ENCODE measurements around the gene IFNG-AS1.

Gene IFNG-AS1

GRCh38 chr12:68065163-68065562, 75.9 kb downstream of the IFNG-AS1 start:
- Histone ChIP-seq H3K36me3 (ENCODE audit: control insufficient read depth in 2 of 2, insufficient read depth in 1 of 2, low read length in 2 of 2) (no peaks in the 10 kb centered on the region), H3K9me3 (ENCODE audit: control insufficient read depth, insufficient read depth, low read depth, low read length) (0 out of 2 replicates have a peak, but pooled peaks cover 3% of the 10 kb centered on the region), H3K4me1 (ENCODE audit: control insufficient read depth, insufficient read depth, low read length) (no peaks in the 10 kb centered on the region), H3K4me3 (ENCODE audit: low read depth, low read length) (no peak overlapping the region), H3K27ac (ENCODE audit: extremely low read depth, low read depth, low read length) (no peak overlapping the region)
- peak; percentile 71; the same call in 1 of the 2 replicates for TF ChIP-seq ATF2 (tag by site-specific recombination; IDR thresholded peaks at IDR 0.05; ENCODE audit: low read depth)
- TF ChIP-seq ZNF792 (tag by site-specific recombination; IDR thresholded peaks at IDR 0.05): no peak
- POLR2A ChIA-PET: no interaction called here
- CTCF ChIA-PET: no interaction called here

- no peak overlapping the region for H3K27ac ChIP-seq (ENCODE audit: extremely low read depth, low read depth, low read length)
- H3K4me1 ChIP-seq (ENCODE audit: control insufficient read depth, insufficient read depth, low read length): no peaks in the 10 kb centered on the region
- CTCF ChIA-PET: no interaction called here
- 0 out of 2 replicates have a peak, but pooled peaks cover 3% of the 10 kb centered on the region for H3K9me3 ChIP-seq (ENCODE audit: control insufficient read depth, insufficient read depth, low read depth, low read length)
- no peak for TF ChIP-seq ZNF10 (tag by site-specific recombination; IDR thresholded peaks at IDR 0.05)
- TF ChIP-seq ZNF624 (tag by site-specific recombination; IDR thresholded peaks at IDR 0.05): no peak
- TF ChIP-seq ZNF138 (tag by site-specific recombination; IDR thresholded peaks at IDR 0.05; ENCODE audit: borderline replicate concordance): no peak
- TF ChIP-seq ZNF791 (tag by site-specific recombination; IDR thresholded peaks at IDR 0.05): no peak
- TF ChIP-seq ZNF423 (tag by site-specific recombination; IDR thresholded peaks at IDR 0.05): no peak
- no peak for TF ChIP-seq IKZF3 (tag by site-specific recombination; IDR thresholded peaks at IDR 0.05)
- POLR2A ChIA-PET: no interaction called here
- H3K4me3 ChIP-seq (ENCODE audit: low read depth, low read length): no peak overlapping the region
- no peaks in the 10 kb centered on the region for H3K36me3 ChIP-seq (ENCODE audit: control insufficient read depth in 2 of 2, insufficient read depth in 1 of 2, low read length in 2 of 2)
Observed at GRCh38 chr12:68065687-68066086, 76.4 kb downstream of the IFNG-AS1 start.

GRCh38 chr12:68067762-68068376, 78.6 kb downstream of the IFNG-AS1 start:
- H3K4me3 ChIP-seq (ENCODE audit: low read depth, low read length): no peak overlapping the region
- no peak overlapping the region for H3K27ac ChIP-seq (ENCODE audit: extremely low read depth, low read depth, low read length)
- H3K36me3 ChIP-seq (ENCODE audit: control insufficient read depth in 2 of 2, insufficient read depth in 1 of 2, low read length in 2 of 2): no peaks in the 10 kb centered on the region
- H3K4me1 ChIP-seq (ENCODE audit: control insufficient read depth, insufficient read depth, low read length): no peaks in the 10 kb centered on the region
- H3K9me3 ChIP-seq (ENCODE audit: control insufficient read depth, insufficient read depth, low read depth, low read length): 0 out of 2 replicates have a peak, but pooled peaks cover 3% of the 10 kb centered on the region
- ChIA-PET CTCF (interaction anchor here (1.5 to 1.7 kb wide), 2 partner anchors 46 to 249 kb away, joined by 3 to 7 read pairs; no protein-coding TSS in a partner anchor), POLR2A (no interaction called here)
- TF ChIP-seq ZNF654 (tag by site-specific recombination; IDR thresholded peaks at IDR 0.05; ENCODE audit: low read depth) (peak; percentile 28), HOXA7 (CRISPR knock-in tag; IDR thresholded peaks at IDR 0.05; ENCODE audit: borderline replicate concordance) (no peak), SCRT2 (tag by site-specific recombination; IDR thresholded peaks at IDR 0.05) (0 out of 2 replicates have a peak, but pooled peaks have one; percentile 26), KLF17 (tag by site-specific recombination; IDR thresholded peaks at IDR 0.05) (no peak), ZNF658 (tag by site-specific recombination; IDR thresholded peaks at IDR 0.05) (no peak), IKZF3 (tag by site-specific recombination; IDR thresholded peaks at IDR 0.05) (no peak), ZNF302 (tag by site-specific recombination; IDR thresholded peaks at IDR 0.05; ENCODE audit: low read depth) (no peak), ZNF133 (tag by site-specific recombination; IDR thresholded peaks at IDR 0.05) (no peak), ZNF184 (tag by site-specific recombination; IDR thresholded peaks at IDR 0.05) (no peak), TCF7L2 (IDR thresholded peaks at IDR 0.05; ENCODE audit: borderline replicate concordance, low read depth, low read length) (no peak), ZNF132 (tag by site-specific recombination; IDR thresholded peaks at IDR 0.05; ENCODE audit: borderline replicate concordance) (no peak), KLF8 (tag by site-specific recombination; IDR thresholded peaks at IDR 0.05) (no peak), INSM2 (tag by site-specific recombination; IDR thresholded peaks at IDR 0.05) (no peak), EGR2 (tag by site-specific recombination; IDR thresholded peaks at IDR 0.05; ENCODE audit: low read depth) (no peak), ZNF155 (tag by site-specific recombination; IDR thresholded peaks at IDR 0.05) (peak; percentile 96), SETDB1 (IDR thresholded peaks at IDR 0.05; ENCODE audit: insufficient read length, low read length) (peak; percentile 33), SALL2 (tag by site-specific recombination; IDR thresholded peaks at IDR 0.05; ENCODE audit: borderline replicate concordance) (no peak), ZNF792 (tag by site-specific recombination; IDR thresholded peaks at IDR 0.05) (no peak), ZNF549 (tag by site-specific recombination; IDR thresholded peaks at IDR 0.05) (no peak), ZNF10 (tag by site-specific recombination; IDR thresholded peaks at IDR 0.05) (no peak)
